Suprapubic skin (tissue), 4 donors: ENCODE measurements around the gene METTL22. TPM values are rescaled to one million over a fixed set of nuclear protein-coding genes. Genes with fewer than 3 reads are reported as not detected.

Experiments used
- DNase-seq, 2 donors: peaks; one replicate each; pipeline ENCODE4 v3.0.0-alpha.2; 2019; ENCODE audit warnings: low spot score in 2 of 2
- H3K27ac ChIP-seq: fragments of 200-600 bp; sonication (generic); one replicate; pipeline ENCODE4 v1.5.1; 2019
- H3K27me3 ChIP-seq: fragments of 200-600 bp; sonication (generic); one replicate; pipeline ENCODE4 v1.5.1; 2019
- H3K36me3 ChIP-seq: fragments of 200-600 bp; sonication (generic); one replicate; pipeline ENCODE4 v1.5.1; 2019
- H3K4me1 ChIP-seq: fragments of 200-600 bp; sonication (generic); one replicate; pipeline ENCODE4 v1.5.1; 2019
- H3K4me3 ChIP-seq: fragments of 200-600 bp; sonication (generic); one replicate; pipeline ENCODE4 v1.5.1; 2019; ENCODE audit warnings: mild to moderate bottlenecking
- H3K9me3 ChIP-seq: fragments of 200-600 bp; sonication (generic); one replicate; pipeline ENCODE4 v1.5.1; 2019
- EP300 ChIP-seq: sonication (generic); formaldehyde crosslinking; IDR thresholded peaks from one replicate; pipeline ENCODE4 v1.6.1; 2017; ENCODE audit warnings: antibody characterized with exemption
- POLR2A ChIP-seq, 2 donors: fragments of 450-650 bp; IDR thresholded peaks; one replicate each; pipeline ENCODE4 v1.6.1; 2017; ENCODE audit warnings: antibody characterized with exemption in 2 of 2, mild to moderate bottlenecking in 2 of 2, moderate library complexity in 2 of 2
- POLR2AphosphoS5 ChIP-seq, 3 donors: sonication (generic); formaldehyde crosslinking; IDR thresholded peaks; one replicate each; pipeline ENCODE4 v1.6.1; 2017; ENCODE audit warnings: antibody characterized with exemption in 3 of 3
- WGBS: methylation state at CpG from one replicate; pipeline ENCODE4 v1.1.5; 2018; 5-methylcytosine and 5-hydroxymethylcytosine counted together
- total RNA-seq, 4 donors: library from RNA; depleted of rRNA; stranded (reverse); fragments of >200 nt; gene quantifications; one replicate each; pipeline ENCODE4 v1.1.0, GENCODE V29; 2016
- TF ChIP-seq, protein P1 (sequence below), 2 donors: fragments of 200-600 bp in 1 of 2; fragments of 450-650 bp in 1 of 2; sonication (generic) in 1 of 2; IDR thresholded peaks; one replicate each; pipeline ENCODE4 v1.5.1; 2016 to 2019; ENCODE audit warnings: antibody characterized with exemption in 2 of 2, mild to moderate bottlenecking in 1 of 2, moderate library complexity in 1 of 2

The METTL22 gene
- total RNA-seq, 4 donors from 2014 or later = 15.5 to 114 (median 28.3) TPM

- Histone ChIP-seq H3K27me3 (no peaks in the 10 kb centered on the region), H3K27ac (no peak overlapping the region), H3K36me3 (peaks cover 66% of the 10 kb centered on the region), H3K4me3 (no peak overlapping the region), H3K9me3 (no peaks in the 10 kb centered on the region), H3K4me1 (peaks cover 18% of the 10 kb centered on the region)
- DNase-seq = no peak
- no peak for TF ChIP-seq EP300
- TF ChIP-seq, protein P1, sequence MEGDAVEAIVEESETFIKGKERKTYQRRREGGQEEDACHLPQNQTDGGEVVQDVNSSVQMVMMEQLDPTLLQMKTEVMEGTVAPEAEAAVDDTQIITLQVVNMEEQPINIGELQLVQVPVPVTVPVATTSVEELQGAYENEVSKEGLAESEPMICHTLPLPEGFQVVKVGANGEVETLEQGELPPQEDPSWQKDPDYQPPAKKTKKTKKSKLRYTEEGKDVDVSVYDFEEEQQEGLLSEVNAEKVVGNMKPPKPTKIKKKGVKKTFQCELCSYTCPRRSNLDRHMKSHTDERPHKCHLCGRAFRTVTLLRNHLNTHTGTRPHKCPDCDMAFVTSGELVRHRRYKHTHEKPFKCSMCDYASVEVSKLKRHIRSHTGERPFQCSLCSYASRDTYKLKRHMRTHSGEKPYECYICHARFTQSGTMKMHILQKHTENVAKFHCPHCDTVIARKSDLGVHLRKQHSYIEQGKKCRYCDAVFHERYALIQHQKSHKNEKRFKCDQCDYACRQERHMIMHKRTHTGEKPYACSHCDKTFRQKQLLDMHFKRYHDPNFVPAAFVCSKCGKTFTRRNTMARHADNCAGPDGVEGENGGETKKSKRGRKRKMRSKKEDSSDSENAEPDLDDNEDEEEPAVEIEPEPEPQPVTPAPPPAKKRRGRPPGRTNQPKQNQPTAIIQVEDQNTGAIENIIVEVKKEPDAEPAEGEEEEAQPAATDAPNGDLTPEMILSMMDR (IDR thresholded peaks at IDR 0.05) = no peak
- TF ChIP-seq POLR2AphosphoS5 (IDR thresholded peaks at IDR 0.05) = no peak
- 92% methylated on average over 8 of the region's 8 CpGs for WGBS
Observed at GRCh38 chr16:8626946-8627345, 5.4 kb downstream of the METTL22 start.

GRCh38 chr16:8627456-8627855 lies 6.0 kb downstream of the METTL22 start:
- 88% methylated on average over 4 of the region's 4 CpGs for WGBS
- DNase-seq = no peak
- Histone ChIP-seq H3K36me3 (peaks cover 71% of the 10 kb centered on the region), H3K27ac (no peak overlapping the region), H3K9me3 (no peaks in the 10 kb centered on the region), H3K4me1 (peaks cover 13% of the 10 kb centered on the region), H3K27me3 (no peaks in the 10 kb centered on the region), H3K4me3 (no peak overlapping the region)
- TF ChIP-seq POLR2AphosphoS5 (IDR thresholded peaks at IDR 0.05) (no peak), EP300 (no peak), POLR2A (IDR thresholded peaks at IDR 0.05) (no peak)
- TF ChIP-seq, protein P1 (IDR thresholded peaks at IDR 0.05) = no peak

- TF ChIP-seq POLR2A (IDR thresholded peaks at IDR 0.05) (no peak), POLR2AphosphoS5 (IDR thresholded peaks at IDR 0.05) (no peak), EP300 (no peak)
- TF ChIP-seq, protein P1 (IDR thresholded peaks at IDR 0.05) = no peak
- no peak overlapping the region for H3K4me3 ChIP-seq
- no peaks in the 10 kb centered on the region for H3K9me3 ChIP-seq
- H3K27ac ChIP-seq = no peak overlapping the region
- 95% methylated on average over 15 of the region's 16 CpGs for WGBS
- H3K4me1 ChIP-seq = no peaks in the 10 kb centered on the region
- peaks cover 86% of the 10 kb centered on the region for H3K36me3 ChIP-seq
- no peak for DNase-seq
- H3K27me3 ChIP-seq = no peaks in the 10 kb centered on the region
Observed at GRCh38 chr16:8628981-8629725, 7.7 kb downstream of the METTL22 start.

DNA sequence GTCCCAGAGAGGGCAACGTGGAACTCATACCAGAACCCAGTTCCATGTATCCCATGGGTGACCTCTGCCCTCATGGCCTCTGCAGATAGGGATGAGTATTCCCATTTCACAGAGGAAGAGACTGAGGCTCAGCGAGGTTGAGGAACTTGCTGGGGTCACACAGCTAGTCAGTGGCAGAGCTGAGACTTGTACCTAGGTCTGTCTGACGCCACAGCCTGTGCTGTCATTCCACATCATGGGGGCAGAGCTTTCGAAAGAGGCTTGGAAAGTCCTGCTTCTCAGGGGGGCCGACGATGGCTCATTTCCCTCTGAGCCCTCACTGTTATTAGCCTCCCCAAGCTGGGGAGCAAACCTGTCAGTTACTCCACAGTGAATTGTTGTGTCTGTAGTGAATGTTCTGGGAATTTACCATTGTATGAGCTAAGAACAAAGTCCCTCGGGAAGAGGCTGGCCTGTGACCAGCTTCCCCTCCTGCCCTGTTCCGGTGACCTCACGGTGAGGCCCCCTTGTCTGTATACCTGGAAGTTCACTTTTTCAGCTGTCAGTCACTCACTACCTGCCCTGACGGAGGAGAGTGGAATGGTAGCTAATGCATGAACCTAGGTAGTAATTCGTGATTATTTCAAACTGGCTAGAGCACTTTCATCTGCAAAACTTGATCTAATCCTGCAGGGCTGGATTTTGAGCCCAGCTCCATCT lies 8.9 kb downstream of the METTL22 start:
- Histone ChIP-seq H3K4me1 (no peaks in the 10 kb centered on the region), H3K27ac (no peak overlapping the region), H3K9me3 (no peaks in the 10 kb centered on the region), H3K36me3 (peaks cover 94% of the 10 kb centered on the region), H3K27me3 (no peaks in the 10 kb centered on the region), H3K4me3 (no peak overlapping the region)
- DNase-seq = no peak
- WGBS = 81% methylated on average over 9 of the region's 11 CpGs
- TF ChIP-seq POLR2AphosphoS5 (IDR thresholded peaks at IDR 0.05) = no peak
- TF ChIP-seq, protein P1 (IDR thresholded peaks at IDR 0.05) = no peak
- TF ChIP-seq EP300 = no peak
- TF ChIP-seq POLR2A (IDR thresholded peaks at IDR 0.05) = no peak

DNA sequence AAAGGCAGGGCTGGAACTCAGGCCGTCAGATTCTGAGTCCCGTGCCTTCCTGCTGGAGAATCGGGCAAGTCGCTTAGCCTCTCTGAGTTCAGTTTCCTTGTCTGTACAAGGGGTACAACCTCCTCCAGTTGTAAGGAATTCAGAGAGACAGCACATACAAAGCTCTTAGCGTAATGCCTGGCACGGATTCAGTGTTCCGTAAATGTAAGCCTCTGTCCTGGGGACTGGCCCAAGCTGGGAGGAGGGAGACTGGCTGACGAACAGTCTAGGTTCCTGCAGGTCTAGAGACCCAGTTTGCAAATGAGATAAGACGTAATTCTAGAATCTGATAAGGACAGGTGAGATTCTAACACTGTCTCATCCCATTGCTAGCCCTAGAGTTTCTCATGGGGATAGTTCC lies 9.9 kb downstream of the METTL22 start:
- Histone ChIP-seq H3K36me3 (peaks cover 94% of the 10 kb centered on the region), H3K9me3 (no peaks in the 10 kb centered on the region), H3K27me3 (no peaks in the 10 kb centered on the region), H3K4me3 (no peak overlapping the region), H3K27ac (no peak overlapping the region), H3K4me1 (no peaks in the 10 kb centered on the region)
- TF ChIP-seq POLR2AphosphoS5 (IDR thresholded peaks at IDR 0.05) = no peak
- TF ChIP-seq, protein P1 (IDR thresholded peaks at IDR 0.05) = no peak
- no peak for TF ChIP-seq POLR2A (IDR thresholded peaks at IDR 0.05)
- no peak for DNase-seq
- 86% methylated on average over 9 of the region's 9 CpGs for WGBS
